ENCODE measurements around the gene ANGPTL4. TPM values are rescaled to one million over a fixed set of nuclear protein-coding genes. Genes with fewer than 3 reads are reported as not detected.

The ANGPTL4 gene
- total and polyA plus RNA-seq, 2 of the 13 experiments (the other 11 are each of a cell fraction or from before 2014, with no cell fraction given), result 0.80 to 21.7 TPM

GRCh38 chr19:8373867-8374813, 10.2 kb downstream of the ANGPTL4 start (continued):
- TF ChIP-seq CSRNP1 (CRISPR knock-in tag; IDR thresholded peaks at IDR 0.05), result peak; percentile 40; the same call in 1 of the 2 replicates
- no peak for TF ChIP-seq ZBTB20 (CRISPR knock-in tag; IDR thresholded peaks at IDR 0.05; ENCODE audit: borderline replicate concordance, low read depth)
- TF ChIP-seq ZBTB3 (CRISPR knock-in tag; IDR thresholded peaks at IDR 0.05; ENCODE audit: borderline replicate concordance, low read depth), result 0 out of 2 replicates have a peak, but pooled peaks have one; percentile 43
- TF ChIP-seq ARNT (IDR thresholded peaks at IDR 0.05), result no peak
- TF ChIP-seq STAT5B (CRISPR knock-in tag; IDR thresholded peaks at IDR 0.05), result 0 out of 2 replicates have a peak, but pooled peaks have one; percentile 29
- TF ChIP-seq ZNF792 (CRISPR knock-in tag; IDR thresholded peaks at IDR 0.05), result no peak
- TF ChIP-seq SNAPC2 (CRISPR knock-in tag; IDR thresholded peaks at IDR 0.05), result no peak
- no peak for TF ChIP-seq MEIS1 (CRISPR knock-in tag; IDR thresholded peaks at IDR 0.05; ENCODE audit: borderline replicate concordance)
- no peak; the same call in 1 of the 2 replicates for TF ChIP-seq ZNF878 (CRISPR knock-in tag; IDR thresholded peaks at IDR 0.05)
- TF ChIP-seq TCF7 (IDR thresholded peaks at IDR 0.05; ENCODE audit: low read depth), result peak; percentile 91
- TF ChIP-seq ZNF724P (CRISPR knock-in tag; IDR thresholded peaks at IDR 0.05; ENCODE audit: borderline replicate concordance), result 0 out of 2 replicates have a peak, but pooled peaks have one; percentile 44
- no peak for TF ChIP-seq ZNF781 (CRISPR knock-in tag; IDR thresholded peaks at IDR 0.05; ENCODE audit: borderline replicate concordance, not compliant biosample characterization)
- no peak for TF ChIP-seq ONECUT2 (CRISPR knock-in tag; IDR thresholded peaks at IDR 0.05)
- peak; percentile 58 for TF ChIP-seq HHEX (CRISPR knock-in tag; IDR thresholded peaks at IDR 0.05)
- TF ChIP-seq STAG1 (CRISPR knock-in tag; IDR thresholded peaks at IDR 0.05), result peak; percentile 79
- TF ChIP-seq ZFP62 (CRISPR knock-in tag; IDR thresholded peaks at IDR 0.05), result no peak
- no peak for TF ChIP-seq REST (IDR thresholded peaks at IDR 0.05; ENCODE audit: borderline replicate concordance in 1 of 2, low read depth in 1 of 2, low read length in 2 of 2)
- peak; percentile 72; the same call in 1 of the 2 replicates for TF ChIP-seq ZNF205 (CRISPR knock-in tag; IDR thresholded peaks at IDR 0.05)
- no peak for TF ChIP-seq ATF7 (IDR thresholded peaks at IDR 0.05)
- 0 out of 2 replicates have a peak, but pooled peaks have one; percentile 40 for TF ChIP-seq ATF7 (CRISPR knock-in tag; IDR thresholded peaks at IDR 0.05)
- no peak for TF ChIP-seq MTF1 (CRISPR knock-in tag; IDR thresholded peaks at IDR 0.05)
- TF ChIP-seq HMGA1 (CRISPR knock-in tag; conservative IDR thresholded peaks at IDR 0.05), result no peak
- no peak for TF ChIP-seq HNRNPLL (IDR thresholded peaks at IDR 0.05; ENCODE audit: low read depth, low read length, poor library complexity, severe bottlenecking)
- no peak for TF ChIP-seq ZNF713 (CRISPR knock-in tag; IDR thresholded peaks at IDR 0.05)
- TF ChIP-seq MEF2D (CRISPR knock-in tag; IDR thresholded peaks at IDR 0.05), result peak; percentile 86
- peak; percentile 79; the same call in 1 of the 2 replicates for TF ChIP-seq HOXA5 (CRISPR knock-in tag; IDR thresholded peaks at IDR 0.05)
- TF ChIP-seq ATF7-NPFF (CRISPR knock-in tag; IDR thresholded peaks at IDR 0.05; ENCODE audit: low read depth), result no peak
